COLO668 (cell line): ENCODE data around the gene ABCG1.
A peak's percentile ranks its signal among the peaks of the same experiment; 100 is the strongest.

Source experiments
- DNase-seq: peaks from one replicate; lab custom pipeline; 2025; ENCODE audit not compliant: unreplicated experiment; lab: John Stamatoyannopoulos, UW

Gene ABCG1

DNA sequence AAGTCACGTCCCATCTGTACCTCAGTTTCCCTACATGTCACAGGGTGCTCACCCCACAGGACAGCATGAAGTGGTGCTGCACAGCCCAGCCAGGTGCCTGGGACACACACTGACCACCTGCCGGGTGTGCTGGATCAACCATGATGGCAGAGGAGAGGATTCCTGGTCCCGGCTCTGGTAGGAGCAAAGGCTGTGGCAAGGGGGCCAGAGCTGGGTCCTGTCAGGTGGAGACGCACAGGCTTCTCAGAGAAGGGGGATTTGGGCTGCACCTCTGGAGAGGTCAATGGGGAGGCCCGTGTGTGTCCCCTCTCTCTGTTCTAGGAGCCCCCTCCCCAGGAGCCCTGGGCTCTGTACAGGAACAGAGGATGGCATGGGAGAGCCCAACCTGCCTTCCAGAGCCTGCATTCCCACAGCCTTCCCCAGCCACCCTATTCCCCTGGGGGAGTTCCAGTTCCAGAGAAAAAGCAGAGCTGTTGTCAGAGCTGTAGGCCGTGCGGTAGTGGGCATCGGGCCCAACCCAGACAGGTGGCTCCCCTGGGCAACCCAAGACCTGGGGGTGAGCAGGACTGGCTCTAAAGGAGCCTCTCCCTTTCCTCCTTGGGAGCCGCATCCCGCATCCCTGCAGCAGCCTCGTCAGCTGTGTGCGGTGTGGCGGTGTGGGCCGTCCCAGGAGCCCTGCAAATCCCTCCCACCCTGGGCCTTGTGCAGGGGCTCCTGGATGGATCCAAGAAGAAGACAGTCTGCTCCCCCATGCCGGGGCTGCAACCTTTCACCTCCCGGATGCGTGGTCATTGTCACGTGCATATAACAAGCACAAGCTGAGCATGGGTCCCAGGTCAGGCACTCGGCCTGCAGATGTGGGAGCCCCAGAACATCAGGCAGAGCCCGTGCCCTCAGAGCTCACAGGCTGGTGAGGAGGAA is 99.1 kb downstream of the ABCG1 start:
- DNase-seq: peak; percentile 62

DNA sequence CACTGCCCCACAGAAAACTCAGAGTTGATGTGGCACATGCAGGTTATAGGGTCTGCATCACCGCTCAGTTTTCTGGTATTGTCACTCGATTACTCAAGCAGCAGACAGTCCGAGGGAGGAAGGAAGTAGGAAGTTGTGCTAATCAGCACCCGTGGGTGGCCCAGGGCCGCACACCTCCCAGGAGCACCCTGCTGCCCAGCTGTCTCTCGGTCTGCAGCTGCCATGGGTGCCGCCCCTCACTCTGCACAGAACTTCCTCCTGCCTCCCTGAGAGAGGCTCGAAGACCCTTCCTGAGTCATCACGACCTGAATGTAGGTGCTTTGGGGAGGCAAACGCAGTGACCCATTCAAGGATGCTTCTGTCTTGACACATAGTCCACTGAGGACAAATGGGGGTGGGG is 100.4 kb downstream of the ABCG1 start:
- DNase-seq: no peak

DNA sequence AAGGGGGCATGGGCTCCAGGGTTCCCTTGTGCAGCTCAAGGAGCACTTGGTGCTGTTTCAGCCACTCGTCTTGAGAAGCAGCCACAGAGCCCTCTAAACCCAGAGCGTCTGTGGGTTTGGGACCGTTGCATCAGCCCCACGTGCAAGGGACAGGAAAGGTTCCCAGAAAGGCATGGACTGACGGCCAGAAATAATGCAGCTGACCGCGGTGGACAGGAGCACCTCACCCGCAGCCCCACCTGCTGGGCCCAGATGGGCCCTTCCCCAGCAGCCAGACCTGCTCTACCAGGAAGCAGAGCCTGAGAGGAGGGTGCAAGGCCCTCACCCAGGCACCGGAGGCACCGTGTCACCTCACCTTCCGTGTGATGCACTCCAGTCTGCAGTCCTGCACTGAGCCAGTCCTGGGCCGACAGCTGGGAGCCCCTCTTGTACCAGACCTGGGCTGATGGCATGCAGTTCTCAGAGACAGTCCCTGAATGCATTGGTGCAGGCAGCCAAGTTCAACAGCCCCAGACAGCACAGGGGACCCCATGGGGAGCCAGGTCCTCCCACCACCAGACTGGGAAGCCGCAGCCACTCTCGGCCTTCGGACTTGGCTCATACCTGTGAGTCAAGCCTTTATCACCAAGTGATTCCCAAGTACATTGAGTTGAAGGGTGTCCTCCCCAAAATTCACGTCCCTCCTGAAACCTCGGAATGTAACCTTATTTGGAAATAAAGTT is 101.1 kb downstream of the ABCG1 start:
- DNase-seq: peak; percentile 47

DNA sequence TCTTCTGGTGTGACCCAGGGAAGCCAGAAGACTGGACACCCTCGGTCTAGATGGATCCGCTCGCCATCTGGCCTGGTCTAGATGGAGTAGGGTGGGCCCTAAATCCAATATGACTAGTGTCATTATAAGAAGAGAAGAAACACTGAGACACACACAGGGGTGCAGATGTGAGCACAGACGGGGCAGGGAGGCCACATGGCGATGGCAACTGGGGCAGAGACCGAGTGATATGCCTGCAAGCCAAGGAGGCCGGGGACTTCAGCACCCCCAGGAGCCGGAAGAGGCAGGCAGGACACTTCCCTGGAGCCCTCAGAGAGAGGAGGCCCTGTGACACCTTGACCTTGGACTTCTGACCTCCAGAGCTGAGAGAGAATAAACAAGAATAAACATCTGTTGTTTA is 101.9 kb downstream of the ABCG1 start:
- no peak for DNase-seq

DNA sequence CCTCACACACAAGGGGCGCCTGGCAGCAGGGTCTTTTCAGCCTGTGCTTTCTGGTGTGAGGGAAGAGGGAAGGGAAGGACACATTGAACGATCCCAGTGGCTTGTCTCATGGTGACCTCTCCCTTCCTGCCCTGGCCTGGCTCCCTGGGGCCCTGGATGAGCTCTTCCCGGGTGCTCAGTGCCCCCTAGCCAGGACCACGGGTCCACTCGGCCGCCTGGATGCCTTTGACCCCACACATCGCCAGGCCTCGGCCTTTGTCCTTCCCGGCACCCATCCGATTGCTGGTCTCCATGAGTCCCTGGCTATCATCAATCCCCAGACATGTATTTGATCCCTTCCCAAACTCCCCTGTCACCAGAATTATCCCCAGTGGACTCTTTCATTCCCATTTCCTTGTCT is 102.3 kb downstream of the ABCG1 start:
- no peak for DNase-seq

DNA sequence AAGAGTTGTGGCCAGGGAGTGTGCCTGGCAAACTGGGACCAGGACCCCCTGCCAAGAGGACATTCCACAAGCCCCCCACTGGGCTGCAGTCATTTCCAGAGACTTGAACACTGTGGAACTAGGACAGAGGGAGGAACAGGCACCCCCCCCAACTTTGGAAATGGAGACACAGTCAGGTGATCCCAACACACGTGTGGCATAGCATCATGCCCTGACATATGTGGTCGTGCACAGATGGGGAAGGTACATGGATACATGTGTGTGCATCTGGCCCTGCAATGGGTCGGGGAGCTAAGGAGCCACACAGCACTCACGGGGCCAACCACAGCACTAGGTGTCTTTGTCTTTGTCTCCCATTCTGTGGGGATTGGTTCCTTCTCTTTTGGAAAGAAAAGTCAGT is 102.9 kb downstream of the ABCG1 start:
- no peak for DNase-seq

DNA sequence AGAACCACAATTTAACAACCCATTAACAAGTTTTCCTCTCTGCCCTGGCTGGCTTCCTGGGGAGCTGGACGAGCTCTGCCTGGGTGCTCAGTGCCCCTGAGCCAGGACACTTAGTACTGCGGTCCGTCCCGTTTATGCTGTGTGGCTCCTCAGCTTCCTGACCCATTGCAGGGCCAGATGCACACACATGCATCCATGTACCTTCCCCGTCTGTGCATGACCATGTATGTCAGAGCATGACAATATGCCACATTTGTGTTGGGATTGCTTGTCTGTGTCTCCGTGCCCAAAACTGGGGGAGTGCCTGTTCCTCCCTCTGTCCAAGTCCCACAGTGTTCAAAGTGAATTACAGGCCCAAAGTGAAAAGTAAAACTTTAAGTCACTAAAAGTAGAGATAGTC is 106.0 kb downstream of the ABCG1 start:
- no peak for DNase-seq

DNA sequence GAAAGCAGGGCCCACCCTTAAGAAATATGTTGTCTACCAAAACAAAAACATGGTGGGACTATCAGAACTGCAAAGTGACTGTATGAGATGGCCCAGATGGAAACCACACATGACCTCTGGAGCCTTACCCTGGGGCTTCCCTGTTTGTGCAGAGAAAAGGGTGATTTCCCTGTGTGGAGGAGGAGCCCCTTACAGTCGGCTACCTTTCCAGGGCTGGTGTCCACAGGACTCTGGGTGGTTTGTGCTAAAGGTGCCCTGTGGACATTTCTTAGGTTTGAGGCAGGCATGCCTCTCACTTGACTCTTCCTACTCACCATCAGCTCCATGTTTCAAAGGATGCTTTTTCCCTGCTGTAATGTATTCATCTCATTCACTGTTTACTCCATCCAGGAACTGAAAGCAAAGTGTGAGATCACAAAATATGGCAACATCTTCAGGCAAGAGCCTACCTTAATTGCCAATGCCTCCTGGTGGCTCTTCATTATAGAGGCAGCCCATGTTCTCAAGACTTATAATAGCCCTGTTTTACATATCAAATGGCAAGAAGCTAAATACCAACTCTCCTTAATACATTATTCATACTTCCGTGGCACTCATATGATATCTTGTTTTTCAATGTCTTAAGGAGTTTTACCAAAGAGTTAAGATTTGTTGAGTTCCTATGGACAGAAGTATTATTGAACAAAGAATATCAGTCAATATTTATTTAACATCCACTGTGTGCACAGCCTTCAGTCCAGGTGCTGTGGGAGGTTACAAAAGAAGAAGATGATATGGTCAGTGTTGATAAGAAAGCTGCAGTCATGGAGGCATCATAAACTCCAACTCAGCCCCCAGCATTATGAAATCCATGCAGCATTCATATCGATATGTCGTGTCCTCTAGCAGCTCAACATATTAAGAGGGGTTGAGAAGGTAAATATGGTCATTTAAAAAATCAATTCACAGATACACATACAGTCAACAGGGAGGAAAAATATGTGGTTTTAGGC is 111.7 kb downstream of the ABCG1 start:
- DNase-seq: no peak

DNA sequence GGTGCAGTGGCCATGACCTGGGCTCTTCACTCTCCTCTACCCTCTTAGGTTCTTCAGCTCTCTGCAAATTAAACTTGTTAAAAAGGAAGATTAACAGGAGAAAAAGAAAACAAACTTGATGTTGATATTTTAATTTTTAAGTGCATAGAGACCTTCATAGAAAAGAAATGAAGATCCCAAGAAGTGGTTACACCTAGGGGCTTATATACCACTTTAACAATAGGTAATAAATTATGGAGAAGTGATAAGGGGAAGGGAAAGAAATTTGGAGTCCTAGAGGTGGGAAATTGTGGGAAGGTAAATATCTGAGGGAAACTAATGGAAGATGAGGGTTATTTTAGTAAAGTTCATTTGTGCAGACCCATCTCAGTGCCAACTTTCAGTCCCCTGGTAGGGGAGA is 112.7 kb downstream of the ABCG1 start:
- no peak for DNase-seq

DNA sequence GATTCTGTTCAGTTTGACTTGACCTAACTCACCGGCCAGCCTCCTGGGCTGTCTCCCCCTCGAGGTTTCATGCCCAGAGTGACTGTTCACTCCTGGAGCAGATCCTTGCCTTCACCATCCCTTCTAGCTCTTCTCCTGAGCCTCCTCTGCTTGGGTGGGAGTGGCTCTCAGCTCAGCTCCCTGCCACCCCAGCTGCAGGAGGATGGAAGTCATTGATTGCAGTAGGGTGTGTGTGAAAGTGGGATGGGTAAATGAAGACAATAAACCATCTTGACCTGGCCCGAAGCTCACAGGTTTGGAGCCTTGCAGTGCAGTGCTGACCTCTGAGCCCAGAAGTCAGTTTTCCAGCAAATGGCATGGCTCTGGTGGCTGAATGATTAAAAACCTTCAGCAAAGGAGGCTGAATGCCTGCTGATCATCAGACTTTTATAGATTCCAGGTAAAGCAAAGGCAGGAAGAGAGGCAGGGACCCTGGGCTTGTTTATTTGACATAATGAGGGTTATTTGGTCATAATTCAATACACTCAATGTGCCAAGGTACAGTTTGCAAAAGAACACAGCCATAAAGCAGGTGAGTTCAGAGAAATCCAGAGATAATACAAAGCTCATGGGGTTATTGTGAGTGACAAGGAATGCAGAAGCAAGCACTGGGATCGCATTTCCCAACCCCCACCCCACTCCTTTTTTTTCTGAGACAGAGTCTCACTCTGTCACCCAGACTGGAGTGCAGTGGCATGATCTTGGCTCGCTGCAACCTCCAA is 113.8 kb downstream of the ABCG1 start:
- DNase-seq: no peak

DNA sequence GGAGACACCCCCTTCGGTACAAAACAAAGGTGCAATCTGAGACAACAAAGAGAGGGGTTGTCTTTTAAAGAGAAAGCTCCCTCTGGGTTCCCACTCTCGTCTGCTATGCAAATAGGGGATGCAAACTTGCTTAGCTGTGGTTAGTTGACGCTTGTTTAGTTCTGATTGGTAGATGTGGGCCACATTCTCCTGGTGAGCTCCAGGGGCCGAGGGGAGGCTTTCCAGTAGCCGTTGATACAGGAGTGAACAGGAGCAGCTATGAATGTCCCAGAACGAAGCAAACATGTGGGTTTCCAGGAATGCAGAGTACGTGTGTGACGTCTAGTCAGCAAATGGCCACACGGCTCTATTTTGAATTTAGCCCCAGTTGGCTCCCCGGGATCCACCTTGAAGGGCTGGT is 117.1 kb downstream of the ABCG1 start:
- no peak for DNase-seq

DNA sequence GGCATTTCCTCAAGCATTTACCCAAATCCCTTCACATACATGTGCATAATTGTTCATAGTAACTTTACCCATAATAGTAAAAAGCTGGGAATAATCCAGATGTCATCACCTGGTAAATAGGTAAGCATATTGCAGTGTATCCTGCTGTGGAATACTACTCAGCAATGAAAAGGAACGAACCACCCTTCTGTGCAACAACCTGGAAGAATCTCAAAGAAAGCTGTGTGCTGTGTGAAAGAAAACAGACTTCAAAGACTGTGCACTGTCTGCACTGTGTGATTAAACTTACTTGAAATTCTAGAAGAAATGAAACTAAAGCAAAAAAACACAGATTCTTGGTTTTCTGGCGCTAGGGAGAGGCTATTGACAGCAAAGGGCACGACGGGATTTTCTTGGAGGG is 118.3 kb downstream of the ABCG1 start:
- DNase-seq: no peak

DNA sequence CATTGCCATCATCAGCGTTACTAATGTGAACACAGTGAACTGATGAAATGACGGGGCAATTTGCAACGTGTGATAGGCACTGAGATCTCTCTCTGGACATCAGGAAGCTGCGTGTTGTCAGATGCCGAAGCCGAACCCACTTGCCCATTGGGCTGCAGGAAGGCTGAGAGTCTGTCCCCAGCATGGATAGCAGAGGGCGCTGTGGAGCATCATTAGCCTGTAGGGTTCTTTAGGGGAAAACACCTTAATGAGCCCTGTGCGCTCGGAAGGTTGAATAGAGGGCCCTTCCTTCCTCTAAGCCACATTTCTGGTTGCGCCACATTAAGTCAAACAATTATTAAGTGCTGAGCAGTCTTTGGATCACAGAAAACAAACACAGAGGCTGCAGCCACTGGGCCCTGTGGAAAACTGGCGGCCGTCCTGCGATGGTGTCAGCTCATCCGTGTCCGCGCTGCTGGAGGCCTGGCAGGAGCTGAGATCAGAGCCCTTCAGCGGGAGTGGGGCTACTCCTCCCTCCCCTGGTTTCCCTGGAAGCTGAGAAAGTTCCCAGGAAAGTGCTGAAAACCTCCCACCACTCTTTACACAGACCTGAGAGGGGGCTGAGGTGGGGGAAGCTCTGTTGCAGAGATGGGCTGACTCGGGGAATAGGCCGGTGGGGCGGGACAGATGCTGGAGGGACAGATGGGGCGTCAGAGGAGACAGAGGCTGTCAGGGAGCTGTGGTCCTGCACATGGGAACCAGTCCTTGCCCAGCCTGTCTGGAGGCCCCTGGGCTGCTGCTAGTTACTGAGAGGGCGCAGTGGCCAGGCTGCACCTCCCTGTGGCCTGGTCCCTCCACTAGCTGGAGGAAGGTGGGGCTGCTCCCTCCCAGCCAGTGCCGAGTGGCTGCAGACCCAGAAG is 119.1 kb downstream of the ABCG1 start:
- peak; percentile 94 for DNase-seq

DNA sequence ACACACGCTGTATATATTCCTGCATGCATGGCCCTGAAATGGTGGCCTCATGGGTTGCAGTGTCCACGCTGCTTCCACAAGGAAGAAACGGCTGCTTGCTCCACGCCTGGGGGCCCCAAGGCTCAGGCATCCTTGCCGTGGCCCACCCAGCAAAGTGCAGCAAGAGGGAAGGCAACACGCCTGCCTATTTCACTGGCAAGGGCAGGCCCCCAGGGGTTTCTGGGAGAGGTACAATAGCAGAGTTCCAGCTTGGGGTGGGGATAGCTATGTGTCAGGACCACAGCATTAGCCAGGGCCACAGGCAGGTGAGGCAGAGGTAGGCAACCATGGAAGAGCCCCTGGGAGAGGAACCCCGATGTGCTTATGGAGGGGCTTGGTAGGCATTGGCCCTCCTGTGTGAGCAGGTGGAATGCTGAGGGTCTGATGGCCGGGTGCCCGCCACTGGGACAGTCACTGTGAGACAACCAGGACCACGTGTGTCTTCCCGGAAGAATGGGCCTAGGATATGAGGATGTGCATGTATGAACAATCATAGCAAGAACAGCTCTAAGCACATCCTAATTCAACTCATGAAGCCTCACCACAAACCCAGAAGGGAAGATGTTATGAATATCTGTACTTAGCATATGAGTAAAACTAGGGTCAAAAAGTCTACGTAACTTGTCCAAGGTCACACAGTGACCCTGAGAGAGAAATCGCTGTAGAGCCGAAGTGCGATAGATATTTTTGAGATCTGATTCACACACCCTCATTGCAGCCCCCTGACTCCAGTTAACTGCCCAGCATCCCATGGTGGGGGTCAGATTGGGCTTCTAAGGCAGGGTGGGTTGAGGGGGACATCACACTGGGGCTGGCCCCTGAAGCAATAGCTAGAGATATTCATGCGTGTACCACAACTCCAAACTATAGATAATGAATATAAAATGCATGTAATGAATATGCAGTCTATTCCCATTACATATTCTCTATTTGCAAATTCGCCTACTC is 120.1 kb downstream of the ABCG1 start:
- DNase-seq: no peak

DNA sequence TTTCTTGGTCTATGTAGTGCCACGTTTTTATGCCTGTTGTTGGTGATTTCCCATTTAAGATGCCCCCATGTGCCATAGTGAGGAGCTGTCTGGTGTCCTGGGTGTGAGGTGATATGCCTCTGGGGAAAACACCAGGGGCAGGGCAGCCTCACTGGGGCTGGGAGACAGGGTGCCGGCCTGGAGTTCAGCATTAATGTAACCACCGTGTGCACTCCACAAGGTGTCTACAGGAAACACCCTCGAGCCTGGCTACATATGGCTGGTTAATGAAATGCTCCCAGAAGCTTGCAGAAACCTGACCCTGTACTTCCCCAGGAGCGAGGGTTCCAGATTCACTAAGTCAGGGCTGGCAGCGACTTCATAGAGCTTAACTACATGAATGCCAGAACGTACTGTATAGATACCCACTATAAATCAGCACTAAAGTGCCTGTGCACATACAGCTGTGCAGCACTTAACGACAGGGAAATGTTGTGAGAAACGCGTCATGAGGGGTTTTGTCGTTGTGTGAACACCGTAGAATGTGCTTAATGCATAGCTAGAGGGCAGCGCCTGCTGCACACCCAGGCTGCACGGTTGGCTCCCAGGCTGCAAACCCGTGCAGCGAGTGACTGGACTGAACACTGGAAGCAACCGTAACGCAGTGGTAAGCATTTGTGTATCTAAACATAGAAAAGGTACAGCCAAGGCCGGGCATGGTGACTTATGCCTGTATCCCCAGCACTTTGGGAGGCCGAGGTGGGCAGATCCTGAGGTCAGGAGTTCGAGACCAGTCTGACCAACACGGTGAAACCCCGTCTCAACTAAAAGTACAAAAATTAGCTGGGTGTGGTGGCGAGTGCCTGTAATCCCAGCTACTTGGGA is 121.5 kb downstream of the ABCG1 start:
- DNase-seq: peak; percentile 45

DNA sequence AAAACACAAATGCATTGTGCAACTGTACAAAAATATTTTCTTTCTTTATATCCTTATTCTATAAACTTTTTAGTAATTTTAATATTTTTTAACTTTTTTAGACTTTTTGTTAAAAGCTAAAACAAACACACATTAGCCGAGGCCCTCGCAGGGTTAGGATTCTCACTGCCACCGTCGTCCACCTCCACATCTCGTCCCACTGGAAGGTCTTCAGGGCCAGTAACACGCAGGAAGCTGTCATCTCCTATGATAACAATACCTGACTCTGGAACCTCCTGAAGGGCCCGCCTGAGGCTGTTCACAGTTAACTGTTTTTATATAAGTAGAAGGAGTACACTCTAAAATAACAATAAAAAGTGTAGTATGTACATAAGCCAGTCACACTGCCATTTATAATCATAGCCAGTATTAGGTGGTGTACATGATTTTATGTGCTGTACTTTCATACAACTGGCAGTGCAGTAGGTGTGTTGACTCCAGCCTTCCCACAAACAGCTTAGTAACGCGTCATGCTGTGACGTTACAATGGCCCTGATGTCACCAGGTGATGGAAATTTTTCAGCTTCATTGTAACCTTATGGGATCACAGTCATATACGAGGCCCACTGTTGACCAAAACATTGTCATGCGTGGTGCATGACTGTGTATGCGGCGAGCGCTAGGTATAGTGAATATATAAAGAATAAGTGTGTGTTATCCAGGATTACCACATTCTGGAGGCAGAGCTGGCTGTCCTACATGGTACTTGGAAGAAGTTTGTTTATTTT is 123.0 kb downstream of the ABCG1 start:
- peak; percentile 24 for DNase-seq

DNA sequence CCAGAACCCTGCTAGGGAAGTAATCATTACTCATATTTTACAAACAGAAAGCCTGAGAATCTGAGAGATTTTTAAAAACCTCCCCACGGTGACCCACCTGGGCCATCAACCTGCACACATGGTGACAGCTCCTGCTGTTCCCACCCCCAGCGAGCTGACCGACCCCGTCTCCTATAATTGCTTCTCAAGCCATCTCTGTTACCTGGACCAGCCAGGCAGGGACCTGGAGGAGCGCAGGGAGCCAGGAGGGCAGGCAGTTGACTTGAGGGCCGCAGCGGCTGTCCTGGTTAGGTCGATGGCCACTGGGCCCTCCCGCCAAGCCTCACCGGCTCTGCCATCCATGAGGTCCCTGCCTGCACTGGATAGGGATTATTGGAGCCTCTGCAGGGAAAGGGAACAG is 124.2 kb downstream of the ABCG1 start:
- DNase-seq: no peak
